IMR-90 (cell line): ENCODE data around the gene ABCD1.

ENCODE experiments used
- CEBPB ChIP-seq: IDR thresholded peaks from 2 replicates; pipeline ENCODE4 v1.6.1; 2012; ENCODE audit warnings: low read depth, low read length, improper control_type of control experiment
- MAFK ChIP-seq: IDR thresholded peaks from 2 replicates; pipeline ENCODE4 v1.6.1; 2012; ENCODE audit warnings: low read depth, low read length, improper control_type of control experiment
- MAZ ChIP-seq: IDR thresholded peaks from 2 replicates; pipeline ENCODE4 v1.6.1; 2012; ENCODE audit warnings: low read depth, mild to moderate bottlenecking, low read length, improper control_type of control experiment, moderate library complexity, borderline replicate concordance
- POLR2A ChIP-seq: IDR thresholded peaks from 2 replicates; pipeline ENCODE4 v1.6.1; 2012; ENCODE audit warnings: mild to moderate bottlenecking, low read depth, low read length
- TF ChIP-seq, protein P1 (sequence below): conservative IDR thresholded peaks from 2 replicates; pipeline ENCODE4 v1.5.1; 2012; ENCODE audit warnings: mild to moderate bottlenecking, low read depth, low read length, improper control_type of control experiment
- TF ChIP-seq, protein P2 (sequence below): fragments of 150-350 bp; IDR thresholded peaks from 2 replicates; pipeline ENCODE4 v1.6.1; 2016; ENCODE audit warnings: low read depth, mild to moderate bottlenecking, low read length, moderate library complexity, borderline replicate concordance

GRCh38 chrX:153709726-153710674 is 14.7 kb upstream of the ABCD1 start:
- TF ChIP-seq, protein P1, sequence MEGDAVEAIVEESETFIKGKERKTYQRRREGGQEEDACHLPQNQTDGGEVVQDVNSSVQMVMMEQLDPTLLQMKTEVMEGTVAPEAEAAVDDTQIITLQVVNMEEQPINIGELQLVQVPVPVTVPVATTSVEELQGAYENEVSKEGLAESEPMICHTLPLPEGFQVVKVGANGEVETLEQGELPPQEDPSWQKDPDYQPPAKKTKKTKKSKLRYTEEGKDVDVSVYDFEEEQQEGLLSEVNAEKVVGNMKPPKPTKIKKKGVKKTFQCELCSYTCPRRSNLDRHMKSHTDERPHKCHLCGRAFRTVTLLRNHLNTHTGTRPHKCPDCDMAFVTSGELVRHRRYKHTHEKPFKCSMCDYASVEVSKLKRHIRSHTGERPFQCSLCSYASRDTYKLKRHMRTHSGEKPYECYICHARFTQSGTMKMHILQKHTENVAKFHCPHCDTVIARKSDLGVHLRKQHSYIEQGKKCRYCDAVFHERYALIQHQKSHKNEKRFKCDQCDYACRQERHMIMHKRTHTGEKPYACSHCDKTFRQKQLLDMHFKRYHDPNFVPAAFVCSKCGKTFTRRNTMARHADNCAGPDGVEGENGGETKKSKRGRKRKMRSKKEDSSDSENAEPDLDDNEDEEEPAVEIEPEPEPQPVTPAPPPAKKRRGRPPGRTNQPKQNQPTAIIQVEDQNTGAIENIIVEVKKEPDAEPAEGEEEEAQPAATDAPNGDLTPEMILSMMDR, result no peak
- no peak for TF ChIP-seq MAFK
- TF ChIP-seq, protein P2, sequence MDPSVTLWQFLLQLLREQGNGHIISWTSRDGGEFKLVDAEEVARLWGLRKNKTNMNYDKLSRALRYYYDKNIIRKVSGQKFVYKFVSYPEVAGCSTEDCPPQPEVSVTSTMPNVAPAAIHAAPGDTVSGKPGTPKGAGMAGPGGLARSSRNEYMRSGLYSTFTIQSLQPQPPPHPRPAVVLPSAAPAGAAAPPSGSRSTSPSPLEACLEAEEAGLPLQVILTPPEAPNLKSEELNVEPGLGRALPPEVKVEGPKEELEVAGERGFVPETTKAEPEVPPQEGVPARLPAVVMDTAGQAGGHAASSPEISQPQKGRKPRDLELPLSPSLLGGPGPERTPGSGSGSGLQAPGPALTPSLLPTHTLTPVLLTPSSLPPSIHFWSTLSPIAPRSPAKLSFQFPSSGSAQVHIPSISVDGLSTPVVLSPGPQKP, result no peak
- no peak for TF ChIP-seq POLR2A
- no peak for TF ChIP-seq MAZ
- no peak for TF ChIP-seq CEBPB
